GM18502 (cell line): ENCODE results near the gene POLR2I.
"Not testable (repeated sequence)": the region's sequence is repeated elsewhere in the genome, so short reads cannot be mapped to it uniquely, and the experiment has no call there.

ENCODE experiments used
- ATAC-seq: cut with Tn5 transposase; IDR thresholded peaks from one replicate; pipeline ENCODE4 v1.9.1; 2021; ENCODE audit warnings: mild to moderate bottlenecking; ENCODE audit not compliant: unreplicated experiment, poor library complexity

Gene POLR2I

GRCh38 chr19:36072081-36072480, 42.6 kb downstream of the POLR2I start:
- no peak for ATAC-seq

- not testable (repeated sequence) for ATAC-seq
Measured at GRCh38 chr19:36068810-36069499, 45.7 kb downstream of the POLR2I start.

- ATAC-seq = no peak
Measured at GRCh38 chr19:36067681-36068080, 47.0 kb downstream of the POLR2I start.

GRCh38 chr19:36064826-36065225, 49.8 kb downstream of the POLR2I start:
- no peak for ATAC-seq
